22Rv1 (cell line): ENCODE measurements around the gene GARS1.
"Not testable (repeated sequence)": the region's sequence is repeated elsewhere in the genome, so short reads cannot be mapped to it uniquely, and the experiment has no call there.

Experiments used
- H3K27ac ChIP-seq: fragments of 450-650 bp; 2 replicates; pipeline ENCODE4 v1.5.1; 2017
- CTCF ChIP-seq: fragments of 450-650 bp; IDR thresholded peaks from 2 replicates; pipeline ENCODE4 v1.5.1; 2017; ENCODE audit warnings: mild to moderate bottlenecking
- ZFX ChIP-seq: fragments of 450-650 bp; IDR thresholded peaks from 2 replicates; pipeline ENCODE4 v1.6.1; 2017; ENCODE audit warnings: antibody characterized with exemption, borderline replicate concordance

The GARS1 gene

GRCh38 chr7:30625283-30625682 lies 30.6 kb downstream of the GARS1 start:
- H3K27ac ChIP-seq: no peak overlapping the region
- TF ChIP-seq CTCF (peak; percentile 30), ZFX (no peak)

DNA sequence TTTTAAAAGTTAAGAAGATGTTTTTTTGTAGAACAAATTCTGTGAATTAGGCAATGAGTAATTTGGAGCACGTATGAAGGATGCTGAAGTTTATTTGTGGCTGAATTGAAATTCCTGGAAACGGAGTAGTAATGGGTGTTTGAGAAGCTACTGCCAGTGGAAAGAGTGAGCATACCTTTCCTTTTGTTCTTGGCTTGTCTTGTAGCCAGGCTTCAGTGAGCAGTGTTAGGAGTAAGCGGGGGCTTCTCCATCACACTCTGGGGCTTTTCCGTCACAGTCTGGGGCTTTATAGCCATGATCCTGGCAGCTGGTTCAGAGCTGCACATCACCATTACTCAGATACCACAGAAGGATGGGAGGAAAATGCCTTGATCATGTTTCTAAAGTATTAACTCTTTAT lies 32.3 kb downstream of the GARS1 start:
- no peak overlapping the region for H3K27ac ChIP-seq
- no peak for TF ChIP-seq CTCF
- TF ChIP-seq ZFX: no peak

DNA sequence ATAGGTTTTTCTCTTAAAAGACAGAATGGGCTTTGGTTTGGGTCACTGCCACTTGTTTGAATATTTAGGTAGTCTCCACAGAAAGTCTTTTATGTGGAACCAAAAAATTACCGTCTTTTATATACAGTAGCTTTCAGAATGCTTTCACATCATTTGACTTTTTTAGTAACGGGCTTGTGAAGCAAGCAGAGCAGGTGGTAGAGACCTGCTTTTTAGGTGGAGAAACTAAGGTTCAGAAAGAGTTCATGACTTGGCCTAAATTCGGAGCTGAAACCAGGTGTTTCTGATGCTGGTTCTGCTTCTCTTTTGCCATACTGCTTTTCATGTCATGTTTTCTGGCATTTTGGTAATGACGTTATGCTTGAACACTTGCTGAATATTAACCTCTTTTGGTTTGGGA lies 36.3 kb downstream of the GARS1 start:
- TF ChIP-seq CTCF (no peak), ZFX (no peak)

DNA sequence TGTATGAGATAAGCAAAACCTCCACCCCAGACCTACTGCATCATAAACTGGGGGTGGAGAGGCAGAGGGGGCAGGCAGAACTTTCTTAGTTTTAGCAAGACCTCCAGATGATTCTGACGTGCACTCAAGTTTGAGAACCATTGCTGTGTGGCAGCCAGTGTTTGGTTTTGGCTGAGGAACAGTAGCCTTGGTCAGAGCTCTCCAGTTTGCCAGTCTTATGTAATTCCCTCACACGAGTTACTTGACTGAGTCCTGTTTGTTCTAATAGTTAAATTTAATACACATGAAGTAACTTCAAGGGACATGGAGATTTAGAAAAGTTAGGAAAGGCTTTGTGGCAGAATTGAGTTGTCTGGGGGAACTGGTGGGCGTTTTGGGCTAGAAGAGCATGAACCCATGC lies 38.5 kb downstream of the GARS1 start:
- peak overlapping the region; percentile 8; the same call in 1 of the 2 replicates for H3K27ac ChIP-seq
- no peak for TF ChIP-seq ZFX
- TF ChIP-seq CTCF: no peak

More for the DNA sequence above, 36.3 kb downstream of the GARS1 start:
- H3K27ac ChIP-seq: no peak overlapping the region

- TF ChIP-seq CTCF (no peak), ZFX (no peak)
- H3K27ac ChIP-seq: no peak overlapping the region
Observed at GRCh38 chr7:30634193-30634626, 39.5 kb downstream of the GARS1 start.

GRCh38 chr7:30634634-30635201 lies 40.0 kb downstream of the GARS1 start:
- no peak overlapping the region for H3K27ac ChIP-seq
- TF ChIP-seq ZFX (no peak), CTCF (no peak)

- TF ChIP-seq ZFX: no peak
- TF ChIP-seq CTCF: no peak
Observed at GRCh38 chr7:30635798-30636197, 41.1 kb downstream of the GARS1 start.

DNA sequence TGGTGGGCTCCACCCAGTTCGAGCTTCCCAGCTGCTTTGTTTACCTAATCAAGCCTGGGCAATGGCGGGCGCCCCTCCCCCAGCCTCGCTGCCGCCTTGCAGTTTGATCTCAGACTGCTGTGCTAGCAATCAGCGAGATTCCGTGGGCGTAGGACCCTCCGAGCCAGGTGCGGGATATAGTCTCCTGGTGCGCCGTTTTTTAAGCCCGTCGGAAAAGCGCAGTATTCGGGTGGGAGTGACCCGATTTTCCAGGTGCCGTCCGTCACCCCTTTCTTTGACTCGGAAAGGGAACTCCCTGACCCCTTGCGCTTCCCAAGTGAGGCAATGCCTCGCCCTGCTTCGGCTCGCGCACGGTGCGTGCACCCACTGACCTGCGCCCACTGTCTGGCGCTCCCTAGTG lies 47.6 kb downstream of the GARS1 start:
- not testable (repeated sequence) for H3K27ac ChIP-seq

More at GRCh38 chr7:30635798-30636197, 41.1 kb downstream of the GARS1 start:
- no peak overlapping the region for H3K27ac ChIP-seq
